A673 (cell line): ENCODE measurements around the gene UBE2R2.

Experiments
- EZH2 ChIP-seq: fragments of 200-600 bp; sonication (generic); IDR thresholded peaks from 2 replicates; pipeline ENCODE4 v1.6.1; 2017; ENCODE audit warnings: borderline replicate concordance, low read depth, mild to moderate bottlenecking, mixed read lengths, antibody characterized with exemption, low read length; ENCODE audit not compliant: poor library complexity, severe bottlenecking
- TF ChIP-seq, protein P1 (sequence below): fragments of 300-800, 200-600 bp; sonication (generic); conservative IDR thresholded peaks from 2 replicates; pipeline ENCODE4 v1.5.1; 2017; ENCODE audit warnings: low read depth, mild to moderate bottlenecking, antibody characterized with exemption, low read length, moderate library complexity, mixed read lengths

DNA sequence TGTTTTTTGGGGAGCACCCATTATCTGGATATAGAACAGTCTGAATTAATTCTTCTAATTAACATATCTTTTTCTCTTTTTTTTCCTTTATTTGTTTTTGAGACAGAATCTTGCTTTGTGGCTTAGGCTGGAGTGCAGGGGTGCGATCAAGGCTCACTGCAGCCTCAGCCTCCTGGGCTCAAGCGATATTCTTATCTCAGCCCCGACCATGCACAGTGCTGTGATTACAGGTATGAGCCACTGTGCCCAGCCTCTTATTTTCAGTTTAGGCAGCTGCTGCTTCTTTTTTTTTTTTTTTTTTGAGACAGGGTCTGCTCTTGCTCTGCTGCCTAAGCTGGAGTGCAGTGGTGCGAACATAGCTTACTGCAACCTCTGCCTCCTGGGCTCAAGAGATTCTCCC lies 20.2 kb downstream of the UBE2R2 start:
- TF ChIP-seq, protein P1, sequence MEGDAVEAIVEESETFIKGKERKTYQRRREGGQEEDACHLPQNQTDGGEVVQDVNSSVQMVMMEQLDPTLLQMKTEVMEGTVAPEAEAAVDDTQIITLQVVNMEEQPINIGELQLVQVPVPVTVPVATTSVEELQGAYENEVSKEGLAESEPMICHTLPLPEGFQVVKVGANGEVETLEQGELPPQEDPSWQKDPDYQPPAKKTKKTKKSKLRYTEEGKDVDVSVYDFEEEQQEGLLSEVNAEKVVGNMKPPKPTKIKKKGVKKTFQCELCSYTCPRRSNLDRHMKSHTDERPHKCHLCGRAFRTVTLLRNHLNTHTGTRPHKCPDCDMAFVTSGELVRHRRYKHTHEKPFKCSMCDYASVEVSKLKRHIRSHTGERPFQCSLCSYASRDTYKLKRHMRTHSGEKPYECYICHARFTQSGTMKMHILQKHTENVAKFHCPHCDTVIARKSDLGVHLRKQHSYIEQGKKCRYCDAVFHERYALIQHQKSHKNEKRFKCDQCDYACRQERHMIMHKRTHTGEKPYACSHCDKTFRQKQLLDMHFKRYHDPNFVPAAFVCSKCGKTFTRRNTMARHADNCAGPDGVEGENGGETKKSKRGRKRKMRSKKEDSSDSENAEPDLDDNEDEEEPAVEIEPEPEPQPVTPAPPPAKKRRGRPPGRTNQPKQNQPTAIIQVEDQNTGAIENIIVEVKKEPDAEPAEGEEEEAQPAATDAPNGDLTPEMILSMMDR: no peak
- no peak for TF ChIP-seq EZH2
